Retinal pigment epithelial cell (primary cell): Measurements from ENCODE around the gene GAPDH.
"Not testable (repeated sequence)": the region's sequence is repeated elsewhere in the genome, so short reads cannot be mapped to it uniquely, and the experiment has no call there.

ENCODE experiments used
- DNase-seq: peaks from one replicate; pipeline ENCODE4 v3.0.0-alpha.2; 2010; ENCODE audit warnings: low read depth
- H3K4me3 ChIP-seq: 2 replicates; pipeline ENCODE4 v1.5.1; 2011; ENCODE audit warnings: mild to moderate bottlenecking, low read length, control low read depth, moderate library complexity
- TF ChIP-seq, protein P1 (sequence below): conservative IDR thresholded peaks from 2 replicates; pipeline ENCODE4 v1.5.1; 2011; ENCODE audit warnings: low read depth, low read length, control low read depth, inconsistent platforms

GAPDH gene

DNA sequence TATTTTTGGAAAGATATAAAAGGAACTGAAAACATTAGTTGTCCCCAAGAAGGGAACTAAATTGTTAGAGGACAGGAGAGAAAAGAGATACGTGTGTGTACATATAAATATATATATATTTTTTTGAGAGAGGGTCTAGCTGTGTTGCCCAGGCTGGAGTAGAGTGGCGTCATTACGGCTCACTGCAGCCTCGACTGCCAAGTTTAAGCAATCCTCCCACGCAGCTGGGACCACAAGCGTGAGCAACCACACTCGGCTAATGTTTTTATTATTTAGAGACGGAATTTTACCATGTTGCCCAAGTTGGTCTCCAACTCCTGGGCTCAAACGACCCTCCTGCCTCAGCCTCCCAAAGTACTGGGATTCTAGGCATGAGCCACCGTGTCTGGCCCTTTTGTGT lies 50.0 kb downstream of the GAPDH start:
- H3K4me3 ChIP-seq, result no peak overlapping the region
- TF ChIP-seq, protein P1, sequence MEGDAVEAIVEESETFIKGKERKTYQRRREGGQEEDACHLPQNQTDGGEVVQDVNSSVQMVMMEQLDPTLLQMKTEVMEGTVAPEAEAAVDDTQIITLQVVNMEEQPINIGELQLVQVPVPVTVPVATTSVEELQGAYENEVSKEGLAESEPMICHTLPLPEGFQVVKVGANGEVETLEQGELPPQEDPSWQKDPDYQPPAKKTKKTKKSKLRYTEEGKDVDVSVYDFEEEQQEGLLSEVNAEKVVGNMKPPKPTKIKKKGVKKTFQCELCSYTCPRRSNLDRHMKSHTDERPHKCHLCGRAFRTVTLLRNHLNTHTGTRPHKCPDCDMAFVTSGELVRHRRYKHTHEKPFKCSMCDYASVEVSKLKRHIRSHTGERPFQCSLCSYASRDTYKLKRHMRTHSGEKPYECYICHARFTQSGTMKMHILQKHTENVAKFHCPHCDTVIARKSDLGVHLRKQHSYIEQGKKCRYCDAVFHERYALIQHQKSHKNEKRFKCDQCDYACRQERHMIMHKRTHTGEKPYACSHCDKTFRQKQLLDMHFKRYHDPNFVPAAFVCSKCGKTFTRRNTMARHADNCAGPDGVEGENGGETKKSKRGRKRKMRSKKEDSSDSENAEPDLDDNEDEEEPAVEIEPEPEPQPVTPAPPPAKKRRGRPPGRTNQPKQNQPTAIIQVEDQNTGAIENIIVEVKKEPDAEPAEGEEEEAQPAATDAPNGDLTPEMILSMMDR, result no peak
- no peak for DNase-seq

DNA sequence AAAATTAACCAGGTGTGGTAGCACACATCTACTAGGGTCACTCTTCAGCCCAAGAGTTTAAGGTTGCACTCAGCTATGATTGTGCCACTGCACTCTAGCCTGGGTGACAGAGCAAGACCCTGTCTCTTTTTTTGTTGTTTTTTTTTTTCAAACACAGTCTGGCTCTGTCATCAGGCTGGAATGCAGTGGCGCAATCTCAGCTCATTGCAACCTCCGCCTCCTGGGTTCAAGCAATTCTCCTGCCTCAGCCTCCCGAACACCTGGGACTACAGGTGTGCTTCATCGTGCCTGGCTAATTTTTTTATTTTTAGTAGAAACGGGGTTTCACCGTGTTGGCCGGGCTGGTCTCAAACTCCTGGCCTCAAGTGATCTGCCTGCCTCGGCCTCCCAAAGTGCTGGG lies 52.3 kb downstream of the GAPDH start:
- not testable (repeated sequence) for DNase-seq, H3K4me3 ChIP-seq
